ENCODE measurements around the gene TMEM182.

Gene TMEM182

DNA sequence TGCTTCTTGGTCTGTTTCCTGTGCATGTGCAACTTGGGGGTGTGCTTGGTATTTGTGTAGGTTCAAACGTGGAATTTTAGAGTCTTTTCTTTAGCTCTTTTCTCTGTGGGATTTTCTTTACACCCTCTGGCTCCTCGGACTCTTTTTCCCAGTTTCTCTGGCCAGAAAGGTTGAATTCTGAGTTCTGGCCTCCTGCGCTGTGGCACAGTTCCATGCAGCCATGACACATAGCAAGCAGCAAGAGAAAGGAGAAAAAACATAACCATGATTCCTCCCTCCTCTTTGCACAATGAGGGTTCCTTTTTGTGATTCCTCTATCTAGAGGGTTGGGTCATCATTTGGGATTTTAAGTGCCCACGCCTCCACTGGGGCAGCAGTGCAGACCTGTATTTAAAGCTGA, 33.8 kb downstream of the TMEM182 start:
- no peak overlapping the region for H3K27ac ChIP-seq (ENCODE audit: low read depth, low read length, poor library complexity, severe bottlenecking)
- no peak overlapping the region for H3K9ac ChIP-seq (ENCODE audit: low read length)
- H4K20me1 ChIP-seq (ENCODE audit: insufficient read depth, low read length) = no peaks in the 10 kb centered on the region
- no peaks in the 10 kb centered on the region for H3K9me2 ChIP-seq (ENCODE audit: low read depth, low read length)
- H3K4me1 ChIP-seq (ENCODE audit: insufficient read depth, low read length, severe bottlenecking) = no peaks in the 10 kb centered on the region
- no peak overlapping the region for H3K4me2 ChIP-seq (ENCODE audit: low read length)
- no peaks in the 10 kb centered on the region for H3K27me3 ChIP-seq (ENCODE audit: insufficient read depth, low read length)
- no peaks in the 10 kb centered on the region for H3K79me2 ChIP-seq (ENCODE audit: insufficient read depth, low read length)
- peaks cover 27% of the 10 kb centered on the region for H3K36me3 ChIP-seq (ENCODE audit: insufficient read depth, low read length)
- H3F3A ChIP-seq (ENCODE audit: insufficient read depth, low read length) = no peaks in the 10 kb centered on the region
- H3K9me3 ChIP-seq (ENCODE audit: low read length) = peaks cover 4% of the 10 kb centered on the region; the same call in 1 of the 2 replicates
- TF ChIP-seq EZH2 (IDR thresholded peaks at IDR 0.05; ENCODE audit: borderline replicate concordance, low read length) = no peak
- TF ChIP-seq, protein P1, sequence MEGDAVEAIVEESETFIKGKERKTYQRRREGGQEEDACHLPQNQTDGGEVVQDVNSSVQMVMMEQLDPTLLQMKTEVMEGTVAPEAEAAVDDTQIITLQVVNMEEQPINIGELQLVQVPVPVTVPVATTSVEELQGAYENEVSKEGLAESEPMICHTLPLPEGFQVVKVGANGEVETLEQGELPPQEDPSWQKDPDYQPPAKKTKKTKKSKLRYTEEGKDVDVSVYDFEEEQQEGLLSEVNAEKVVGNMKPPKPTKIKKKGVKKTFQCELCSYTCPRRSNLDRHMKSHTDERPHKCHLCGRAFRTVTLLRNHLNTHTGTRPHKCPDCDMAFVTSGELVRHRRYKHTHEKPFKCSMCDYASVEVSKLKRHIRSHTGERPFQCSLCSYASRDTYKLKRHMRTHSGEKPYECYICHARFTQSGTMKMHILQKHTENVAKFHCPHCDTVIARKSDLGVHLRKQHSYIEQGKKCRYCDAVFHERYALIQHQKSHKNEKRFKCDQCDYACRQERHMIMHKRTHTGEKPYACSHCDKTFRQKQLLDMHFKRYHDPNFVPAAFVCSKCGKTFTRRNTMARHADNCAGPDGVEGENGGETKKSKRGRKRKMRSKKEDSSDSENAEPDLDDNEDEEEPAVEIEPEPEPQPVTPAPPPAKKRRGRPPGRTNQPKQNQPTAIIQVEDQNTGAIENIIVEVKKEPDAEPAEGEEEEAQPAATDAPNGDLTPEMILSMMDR (IDR thresholded peaks at IDR 0.05; ENCODE audit: low read length) = no peak
- H2AFZ ChIP-seq (ENCODE audit: low read length) = no peak overlapping the region
- H3K4me3 ChIP-seq (ENCODE audit: low read depth, low read length, poor library complexity, severe bottlenecking) = no peak overlapping the region

DNA sequence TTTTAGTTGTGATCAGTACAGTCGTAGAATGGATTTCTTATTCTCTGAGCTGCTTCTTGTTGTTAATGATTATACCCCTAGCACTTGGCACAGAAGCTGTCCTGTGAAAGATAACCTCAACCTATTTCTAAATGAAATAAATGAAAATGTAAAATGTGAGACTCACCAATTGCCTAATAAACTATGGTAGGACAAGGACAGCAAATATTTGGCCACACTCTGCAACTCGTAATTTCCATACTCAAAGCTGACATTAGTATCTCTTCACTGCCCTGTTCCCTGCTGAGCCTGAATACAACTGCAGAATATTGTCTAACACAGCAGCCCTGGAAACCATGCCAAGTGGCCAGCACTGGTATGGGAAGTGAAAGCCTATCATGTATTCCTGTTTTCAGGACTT, 34.5 kb downstream of the TMEM182 start:
- Histone ChIP-seq H3K27ac (ENCODE audit: low read depth, low read length, poor library complexity, severe bottlenecking) (no peak overlapping the region), H3K4me3 (ENCODE audit: low read depth, low read length, poor library complexity, severe bottlenecking) (no peak overlapping the region), H3K36me3 (ENCODE audit: insufficient read depth, low read length) (peaks cover 29% of the 10 kb centered on the region), H2AFZ (ENCODE audit: low read length) (no peak overlapping the region), H3K27me3 (ENCODE audit: insufficient read depth, low read length) (no peaks in the 10 kb centered on the region), H3K9me2 (ENCODE audit: low read depth, low read length) (no peaks in the 10 kb centered on the region), H3K79me2 (ENCODE audit: insufficient read depth, low read length) (no peaks in the 10 kb centered on the region), H3K4me1 (ENCODE audit: insufficient read depth, low read length, severe bottlenecking) (no peaks in the 10 kb centered on the region), H3F3A (ENCODE audit: insufficient read depth, low read length) (no peaks in the 10 kb centered on the region), H4K20me1 (ENCODE audit: insufficient read depth, low read length) (no peaks in the 10 kb centered on the region), H3K4me2 (ENCODE audit: low read length) (no peak overlapping the region), H3K9me3 (ENCODE audit: low read length) (peaks cover 10% of the 10 kb centered on the region; the same call in 1 of the 2 replicates), H3K9ac (ENCODE audit: low read length) (no peak overlapping the region)
- TF ChIP-seq EZH2 (IDR thresholded peaks at IDR 0.05; ENCODE audit: borderline replicate concordance, low read length) = no peak
- TF ChIP-seq, protein P1 (IDR thresholded peaks at IDR 0.05; ENCODE audit: low read length) = no peak

DNA sequence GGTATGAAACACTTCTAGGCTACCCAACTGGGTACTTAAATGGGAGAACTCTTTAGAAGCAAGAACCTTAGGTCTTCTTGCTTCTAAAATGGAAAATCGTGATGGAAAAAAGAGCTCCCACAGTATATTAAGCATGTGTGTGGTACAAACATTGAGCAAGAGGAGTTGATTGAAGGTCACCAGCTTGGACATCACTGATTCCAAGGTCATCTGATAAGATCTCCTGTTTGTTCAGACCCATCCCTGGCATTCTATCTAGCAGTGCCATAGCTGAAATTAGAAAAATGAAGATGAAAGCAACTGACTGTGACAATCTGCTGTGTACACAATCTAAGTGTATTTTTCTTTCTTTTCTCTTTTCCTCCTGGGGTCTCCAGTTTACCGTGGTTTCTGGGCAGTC, 35.7 kb downstream of the TMEM182 start:
- Histone ChIP-seq H3K9me2 (ENCODE audit: low read depth, low read length) (no peaks in the 10 kb centered on the region), H3K4me3 (ENCODE audit: low read depth, low read length, poor library complexity, severe bottlenecking) (no peak overlapping the region), H3K9ac (ENCODE audit: low read length) (no peak overlapping the region), H3K27ac (ENCODE audit: low read depth, low read length, poor library complexity, severe bottlenecking) (no peak overlapping the region), H2AFZ (ENCODE audit: low read length) (no peak overlapping the region), H4K20me1 (ENCODE audit: insufficient read depth, low read length) (no peaks in the 10 kb centered on the region), H3F3A (ENCODE audit: insufficient read depth, low read length) (no peaks in the 10 kb centered on the region), H3K9me3 (ENCODE audit: low read length) (peaks cover 17% of the 10 kb centered on the region), H3K79me2 (ENCODE audit: insufficient read depth, low read length) (no peaks in the 10 kb centered on the region), H3K4me2 (ENCODE audit: low read length) (no peak overlapping the region), H3K36me3 (ENCODE audit: insufficient read depth, low read length) (peaks cover 32% of the 10 kb centered on the region), H3K4me1 (ENCODE audit: insufficient read depth, low read length, severe bottlenecking) (no peaks in the 10 kb centered on the region), H3K27me3 (ENCODE audit: insufficient read depth, low read length) (no peaks in the 10 kb centered on the region)
- no peak for TF ChIP-seq EZH2 (IDR thresholded peaks at IDR 0.05; ENCODE audit: borderline replicate concordance, low read length)
- TF ChIP-seq, protein P1 (IDR thresholded peaks at IDR 0.05; ENCODE audit: low read length) = no peak

Data from OCI-LY1 (cell line).